ENCODE measurements around the gene NUDCD3.
"Not testable (repeated sequence)": the region's sequence is repeated elsewhere in the genome, so short reads cannot be mapped to it uniquely, and the experiment has no call there.

- not testable (repeated sequence) for TF ChIP-seq CTCF (IDR thresholded peaks at IDR 0.05; ENCODE audit: low read length); EZH2 (optimal IDR thresholded peaks at IDR 0.05; ENCODE audit: low read depth, low read length); EZH2phosphoT487 (IDR thresholded peaks at IDR 0.05; ENCODE audit: low read length)
These were observed 65.7 kb downstream of the NUDCD3 start for GRCh38 chr7:44424762-44425161.

Measured in MM.1S (cell line).